Fibroblast of upper back skin (primary cell): ENCODE measurements around the gene IFRD1.
A peak's percentile ranks its signal among the peaks of the same experiment; 100 is the strongest.
"Not testable (repeated sequence)": the region's sequence is repeated elsewhere in the genome, so short reads cannot be mapped to it uniquely, and the experiment has no call there.

Source experiments
- DNase-seq: peaks from one replicate; pipeline ENCODE4 v3.0.0-alpha.2; 2013

IFRD1 gene

GRCh38 chr7:112492186-112492585, 41.9 kb downstream of the IFRD1 start:
- DNase-seq: no peak

GRCh38 chr7:112494656-112495055, 44.4 kb downstream of the IFRD1 start:
- DNase-seq: no peak

DNA sequence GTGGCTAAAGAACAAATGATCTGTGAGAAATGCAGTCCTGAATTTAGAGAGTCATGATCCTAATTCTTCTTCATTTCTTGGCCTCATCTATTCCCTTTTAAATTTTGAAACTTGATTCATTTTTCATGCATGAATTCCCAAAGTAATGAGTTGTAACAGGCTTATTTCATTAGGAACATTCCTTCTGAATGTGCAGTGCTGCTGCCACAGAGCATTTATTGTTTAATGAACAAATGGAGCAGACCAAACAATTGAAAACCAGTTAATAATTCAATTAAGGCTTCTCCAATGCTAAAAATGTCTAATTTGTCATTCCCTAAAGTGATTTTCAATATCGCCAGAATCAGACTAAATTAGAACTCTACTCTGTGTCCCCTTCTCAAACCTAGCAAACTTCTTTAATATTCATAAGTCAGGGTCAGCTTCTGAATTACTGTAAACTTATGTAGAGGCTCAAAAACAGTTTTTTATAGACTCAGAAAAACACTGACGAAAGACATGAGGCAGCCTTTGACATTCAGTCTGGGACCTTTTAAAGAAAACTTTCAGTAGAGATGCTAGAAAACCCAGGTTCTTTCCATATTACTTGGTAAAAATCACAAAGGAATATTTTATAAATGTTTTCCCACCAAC, 45.0 kb downstream of the IFRD1 start:
- DNase-seq: no peak

- DNase-seq: peak; percentile 64
These were observed 45.7 kb downstream of the IFRD1 start for GRCh38 chr7:112495810-112496462.

DNA sequence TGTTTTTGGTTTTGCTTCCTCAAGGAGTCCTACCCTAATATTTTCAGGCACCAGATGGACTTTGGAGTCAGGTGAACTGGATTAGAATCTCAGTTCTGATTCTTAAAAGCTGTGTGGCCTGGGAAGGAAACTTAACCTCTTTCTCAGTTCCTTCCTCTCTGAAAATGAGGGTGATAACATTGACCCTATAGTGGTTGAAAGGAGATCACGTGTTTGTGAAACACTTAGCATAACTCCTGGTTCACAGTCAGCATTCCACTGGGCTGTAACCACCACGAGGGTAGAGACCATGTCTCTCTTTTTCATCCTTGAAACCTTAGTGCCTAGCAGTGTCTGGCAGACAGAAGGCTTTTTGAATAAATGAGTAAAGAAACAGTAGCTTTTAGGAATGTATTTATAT, 47.2 kb downstream of the IFRD1 start:
- no peak for DNase-seq

DNA sequence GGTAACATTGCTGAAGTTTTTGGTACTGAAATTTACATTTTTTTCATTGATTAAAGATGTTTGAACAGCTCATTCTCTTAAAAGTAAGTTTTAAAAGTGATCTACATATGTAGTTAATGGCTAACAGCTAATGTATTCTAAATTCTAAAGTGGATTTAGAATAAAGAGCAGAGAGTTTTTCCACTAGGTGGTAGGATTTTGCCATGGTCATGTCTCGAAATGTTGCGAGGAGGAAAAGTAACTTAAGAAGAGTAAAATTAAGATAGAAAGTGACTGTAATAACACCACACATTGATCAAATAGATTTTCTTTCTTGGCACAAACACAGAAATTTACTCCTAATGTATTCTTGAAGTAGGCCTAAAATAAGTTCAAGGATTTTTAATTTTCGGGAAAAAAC, 50.4 kb downstream of the IFRD1 start:
- DNase-seq: peak; percentile 18

- DNase-seq: no peak
These were observed 51.7 kb downstream of the IFRD1 start for GRCh38 chr7:112501801-112502503.

DNA sequence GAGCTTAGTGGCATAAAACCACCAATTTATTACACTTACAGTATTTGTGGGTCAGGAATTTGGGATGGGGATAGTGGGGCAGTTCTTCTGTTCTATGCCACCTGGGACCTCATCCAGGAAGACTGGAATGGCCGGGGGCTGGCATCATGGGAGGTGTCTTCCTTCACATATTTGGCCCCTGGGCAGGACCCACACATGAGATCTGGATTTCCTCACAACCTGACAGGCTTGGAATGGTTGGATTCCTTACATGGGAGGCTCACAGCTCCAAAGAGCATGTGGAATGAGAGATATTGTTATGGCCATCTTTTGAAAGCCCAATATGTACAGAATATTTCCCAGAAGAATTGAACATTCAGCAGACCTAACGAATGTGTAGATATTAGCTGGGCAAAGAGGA, 52.4 kb downstream of the IFRD1 start:
- no peak for DNase-seq

DNA sequence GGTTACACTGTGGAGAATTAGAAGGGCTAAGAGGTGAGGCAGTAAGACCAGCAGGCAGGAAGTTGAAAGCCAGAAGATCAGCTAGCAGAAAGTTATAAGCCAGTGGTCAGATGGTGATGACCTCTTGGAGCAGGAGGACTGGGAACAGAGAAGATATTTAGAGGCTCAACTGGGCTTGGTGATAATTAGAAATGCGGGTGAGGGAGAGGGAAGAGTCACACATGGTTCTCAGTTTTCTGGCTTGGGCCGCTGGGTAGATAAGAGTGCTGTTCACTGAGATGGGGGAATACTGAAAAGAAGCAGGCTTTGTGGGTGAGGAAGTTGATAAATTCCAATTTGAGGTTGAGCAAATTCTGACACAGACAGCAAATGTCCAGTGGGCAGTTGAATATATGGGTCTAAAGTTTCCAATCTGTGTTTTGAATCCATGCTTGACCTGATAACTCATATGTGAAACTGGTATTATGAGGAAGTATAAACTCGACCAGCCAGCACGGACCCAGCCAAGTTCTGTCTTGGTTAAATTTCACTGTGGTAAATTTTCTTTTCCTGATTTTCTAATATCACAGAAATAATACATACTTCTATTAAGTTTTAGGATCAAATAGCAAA, 53.2 kb downstream of the IFRD1 start:
- no peak for DNase-seq

DNA sequence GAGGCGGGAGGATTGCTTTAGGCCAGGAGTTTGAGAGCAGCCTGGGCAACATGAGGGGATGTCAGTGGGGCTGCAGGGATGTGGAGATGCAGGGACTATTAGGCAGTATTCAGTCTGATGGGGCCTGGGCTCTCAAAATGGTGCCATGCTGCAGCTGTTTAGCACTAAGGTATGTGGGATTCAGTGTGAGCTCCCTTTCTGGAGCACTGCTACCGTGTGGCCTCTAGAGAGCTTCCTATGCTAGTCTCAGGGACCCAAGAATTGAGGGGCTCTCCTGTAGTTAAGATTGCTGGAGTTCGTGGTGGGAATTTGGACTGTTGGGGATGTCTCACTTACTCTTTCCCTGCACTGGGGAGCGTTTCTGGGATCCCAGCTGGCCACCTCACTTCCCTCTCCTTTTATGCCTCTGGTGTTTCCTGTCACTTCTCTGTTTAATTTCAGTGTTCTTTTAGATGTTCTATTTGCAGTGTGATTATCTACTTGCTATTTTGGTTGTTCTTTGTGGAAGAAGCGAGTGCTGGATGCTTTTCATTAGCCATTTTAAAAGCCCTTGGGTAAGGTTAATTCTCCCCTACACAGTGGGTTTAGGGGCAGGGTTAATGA, 53.9 kb downstream of the IFRD1 start:
- DNase-seq: no peak

DNA sequence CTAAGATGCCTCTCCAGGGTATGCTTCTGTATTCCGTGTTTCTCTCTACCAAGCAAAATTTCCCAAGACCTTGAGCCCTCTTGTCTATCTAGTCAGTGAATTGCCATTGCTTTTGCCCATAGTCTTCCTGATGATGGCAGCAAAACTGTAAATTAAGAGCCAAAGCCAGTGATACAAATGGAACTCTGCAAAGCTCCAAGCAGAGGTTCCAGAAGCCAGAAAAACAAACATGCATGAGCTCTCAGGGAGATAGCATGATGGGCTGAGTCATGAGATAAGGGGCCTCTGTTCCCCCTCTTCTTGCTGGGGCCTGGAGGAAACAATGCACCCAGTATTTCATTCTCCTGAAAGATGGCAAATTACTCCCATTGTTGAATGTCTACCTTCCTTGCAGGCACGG, 55.2 kb downstream of the IFRD1 start:
- no peak for DNase-seq

DNA sequence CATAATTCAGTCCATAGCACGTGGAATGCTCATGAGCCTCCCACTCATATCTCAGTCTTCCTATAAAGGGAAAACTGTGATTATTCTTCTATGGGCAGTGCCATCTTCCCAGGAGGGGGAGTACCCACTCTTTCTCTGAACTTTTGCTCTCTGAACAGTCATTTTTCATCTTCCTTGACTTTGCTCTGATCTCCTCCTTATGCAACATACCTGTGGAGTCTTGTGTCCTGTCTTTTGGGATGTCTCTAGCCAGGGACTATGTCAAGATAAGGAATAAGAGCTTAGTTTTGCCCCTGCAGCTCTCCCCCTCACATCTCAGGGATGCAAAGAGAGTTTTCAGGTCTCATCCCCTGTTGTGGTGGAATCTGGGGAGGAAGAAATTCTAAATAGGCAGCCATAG, 58.1 kb downstream of the IFRD1 start:
- no peak for DNase-seq

DNA sequence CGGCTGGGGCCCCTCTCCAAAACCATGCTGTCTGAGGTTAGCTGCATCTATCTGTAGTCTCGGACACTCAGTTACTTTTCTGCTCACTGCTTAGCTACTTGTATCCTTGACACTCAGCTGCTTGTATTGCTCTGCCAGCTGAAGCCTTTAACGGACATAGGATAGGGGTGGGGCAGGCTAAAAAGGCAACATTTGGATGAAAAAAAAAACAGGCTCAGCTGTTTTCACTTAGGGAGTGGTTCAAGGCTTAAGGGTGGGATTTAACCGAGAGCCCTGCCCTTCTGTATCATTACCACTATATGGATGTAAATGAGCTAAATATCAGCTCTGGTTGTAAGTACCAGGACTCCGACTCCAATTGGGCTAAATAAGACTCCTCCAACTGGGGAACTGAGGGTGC, 59.1 kb downstream of the IFRD1 start:
- no peak for DNase-seq

GRCh38 chr7:112510001-112510742, 59.9 kb downstream of the IFRD1 start:
- peak; percentile 90 for DNase-seq

- DNase-seq: no peak
These were observed 60.5 kb downstream of the IFRD1 start for GRCh38 chr7:112510743-112511110.

GRCh38 chr7:112511451-112512202, 61.4 kb downstream of the IFRD1 start:
- no peak for DNase-seq

DNA sequence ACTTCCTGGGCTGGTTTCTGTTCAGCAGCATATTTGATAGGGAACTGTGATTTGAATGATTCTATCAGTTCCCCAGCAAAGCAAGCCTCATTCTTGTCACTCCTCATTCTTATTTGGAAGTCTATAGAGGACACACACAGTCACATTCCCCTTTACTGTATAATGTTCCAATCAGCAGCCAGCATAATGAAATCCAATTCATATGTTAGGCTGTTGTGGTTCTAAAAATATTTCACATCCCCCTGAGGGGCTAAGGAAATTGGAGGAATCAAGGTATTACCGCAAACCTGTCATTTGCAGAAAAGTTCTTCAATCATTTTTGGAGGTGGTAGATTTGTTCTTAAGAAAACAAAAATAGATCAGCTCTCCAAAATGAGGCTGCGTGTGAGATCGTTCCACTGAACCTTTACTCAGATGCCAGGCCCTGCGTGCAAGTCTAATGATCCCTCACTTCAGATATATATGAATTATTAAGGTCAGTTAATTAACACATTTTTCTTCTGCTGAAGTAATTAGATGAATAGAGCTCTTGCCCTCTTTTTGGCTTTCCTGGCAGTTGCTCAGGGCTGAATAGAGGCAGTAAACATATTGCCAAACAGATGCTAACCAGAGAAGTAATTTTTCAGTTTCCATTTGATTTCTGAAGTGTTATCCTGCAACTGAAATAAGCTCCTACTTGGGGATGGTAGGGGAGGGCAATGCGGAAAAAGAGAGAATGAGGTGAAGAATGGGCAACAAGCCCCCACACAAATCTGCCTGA, 62.4 kb downstream of the IFRD1 start:
- DNase-seq: no peak

DNA sequence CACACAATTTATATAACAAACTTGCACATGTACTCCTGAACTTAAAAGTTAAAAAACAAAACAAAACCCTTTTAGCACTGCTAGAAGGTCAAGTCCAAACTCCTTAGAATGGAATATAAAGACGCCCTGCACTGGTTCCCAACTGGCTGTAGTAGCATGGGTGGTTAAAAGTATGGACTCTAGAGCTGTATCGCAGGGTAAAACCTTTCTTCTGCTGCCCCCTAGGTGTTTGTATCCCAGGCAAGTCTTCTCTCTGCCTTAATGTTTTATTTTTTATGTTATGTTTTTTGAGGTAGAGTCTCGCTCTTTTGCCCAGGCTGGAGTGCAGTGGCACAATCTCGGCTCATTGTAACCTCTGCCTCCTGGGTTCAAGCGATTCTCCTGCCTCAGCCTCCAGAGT, 65.7 kb downstream of the IFRD1 start:
- DNase-seq: no peak

DNA sequence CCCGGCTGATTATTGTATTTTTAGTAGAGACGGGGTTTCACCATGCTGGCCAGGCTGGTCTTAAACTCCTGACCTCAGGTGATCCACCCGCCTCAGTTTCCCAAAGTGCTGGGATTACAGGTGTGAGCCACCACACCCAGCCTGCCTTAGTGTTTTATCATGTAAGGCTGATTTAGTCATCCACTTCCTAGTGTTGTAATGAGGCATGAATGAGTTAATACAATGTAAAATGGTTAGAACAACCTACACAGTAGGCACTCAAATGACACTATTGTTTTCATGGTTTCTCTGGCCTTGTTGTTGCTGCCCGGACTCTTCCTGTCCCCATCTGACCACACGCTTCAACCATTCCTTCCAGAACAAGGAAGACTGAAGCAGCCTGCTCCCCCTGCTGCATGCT, 66.2 kb downstream of the IFRD1 start:
- not testable (repeated sequence) for DNase-seq

DNA sequence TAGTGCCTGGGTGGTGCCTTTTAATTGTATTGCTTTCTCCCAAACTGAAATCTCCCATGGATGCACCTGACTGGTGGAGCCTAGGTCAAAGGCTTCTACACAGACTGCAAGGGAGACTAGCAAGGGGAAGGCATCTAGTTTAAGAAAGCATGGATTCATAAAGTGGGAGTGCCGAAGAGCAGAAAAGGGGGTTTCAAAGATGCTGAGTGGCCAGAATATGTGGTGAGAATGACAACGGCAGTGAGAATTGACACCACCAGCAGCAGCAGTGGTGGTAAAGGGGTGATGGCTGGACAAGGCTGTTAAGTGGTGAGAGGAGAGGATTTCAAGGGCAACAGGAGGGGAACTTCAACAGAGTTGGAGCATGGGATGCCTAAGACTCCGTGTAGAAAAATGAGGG, 67.2 kb downstream of the IFRD1 start:
- DNase-seq: no peak

GRCh38 chr7:112520787-112521186, 70.5 kb downstream of the IFRD1 start:
- no peak for DNase-seq
